ENCODE measurements around the gene BCAS3.

The BCAS3 gene

GRCh38 chr17:61279476-61280145 lies 602.0 kb downstream of the BCAS3 start:
- no peak for TF ChIP-seq CSDC2 (CRISPR knock-in tag; IDR thresholded peaks at IDR 0.05)
- TF ChIP-seq TOX (CRISPR knock-in tag; IDR thresholded peaks at IDR 0.05; ENCODE audit: borderline replicate concordance), result no peak
- no peak for TF ChIP-seq ESRRG (CRISPR knock-in tag; IDR thresholded peaks at IDR 0.05)
- TF ChIP-seq RARB (CRISPR knock-in tag; IDR thresholded peaks at IDR 0.05), result no peak
- TF ChIP-seq, protein P1, sequence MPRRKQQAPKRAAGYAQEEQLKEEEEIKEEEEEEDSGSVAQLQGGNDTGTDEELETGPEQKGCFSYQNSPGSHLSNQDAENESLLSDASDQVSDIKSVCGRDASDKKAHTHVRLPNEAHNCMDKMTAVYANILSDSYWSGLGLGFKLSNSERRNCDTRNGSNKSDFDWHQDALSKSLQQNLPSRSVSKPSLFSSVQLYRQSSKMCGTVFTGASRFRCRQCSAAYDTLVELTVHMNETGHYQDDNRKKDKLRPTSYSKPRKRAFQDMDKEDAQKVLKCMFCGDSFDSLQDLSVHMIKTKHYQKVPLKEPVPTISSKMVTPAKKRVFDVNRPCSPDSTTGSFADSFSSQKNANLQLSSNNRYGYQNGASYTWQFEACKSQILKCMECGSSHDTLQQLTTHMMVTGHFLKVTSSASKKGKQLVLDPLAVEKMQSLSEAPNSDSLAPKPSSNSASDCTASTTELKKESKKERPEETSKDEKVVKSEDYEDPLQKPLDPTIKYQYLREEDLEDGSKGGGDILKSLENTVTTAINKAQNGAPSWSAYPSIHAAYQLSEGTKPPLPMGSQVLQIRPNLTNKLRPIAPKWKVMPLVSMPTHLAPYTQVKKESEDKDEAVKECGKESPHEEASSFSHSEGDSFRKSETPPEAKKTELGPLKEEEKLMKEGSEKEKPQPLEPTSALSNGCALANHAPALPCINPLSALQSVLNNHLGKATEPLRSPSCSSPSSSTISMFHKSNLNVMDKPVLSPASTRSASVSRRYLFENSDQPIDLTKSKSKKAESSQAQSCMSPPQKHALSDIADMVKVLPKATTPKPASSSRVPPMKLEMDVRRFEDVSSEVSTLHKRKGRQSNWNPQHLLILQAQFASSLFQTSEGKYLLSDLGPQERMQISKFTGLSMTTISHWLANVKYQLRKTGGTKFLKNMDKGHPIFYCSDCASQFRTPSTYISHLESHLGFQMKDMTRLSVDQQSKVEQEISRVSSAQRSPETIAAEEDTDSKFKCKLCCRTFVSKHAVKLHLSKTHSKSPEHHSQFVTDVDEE (CRISPR knock-in tag; IDR thresholded peaks at IDR 0.05), result no peak
- TF ChIP-seq, protein P2, sequence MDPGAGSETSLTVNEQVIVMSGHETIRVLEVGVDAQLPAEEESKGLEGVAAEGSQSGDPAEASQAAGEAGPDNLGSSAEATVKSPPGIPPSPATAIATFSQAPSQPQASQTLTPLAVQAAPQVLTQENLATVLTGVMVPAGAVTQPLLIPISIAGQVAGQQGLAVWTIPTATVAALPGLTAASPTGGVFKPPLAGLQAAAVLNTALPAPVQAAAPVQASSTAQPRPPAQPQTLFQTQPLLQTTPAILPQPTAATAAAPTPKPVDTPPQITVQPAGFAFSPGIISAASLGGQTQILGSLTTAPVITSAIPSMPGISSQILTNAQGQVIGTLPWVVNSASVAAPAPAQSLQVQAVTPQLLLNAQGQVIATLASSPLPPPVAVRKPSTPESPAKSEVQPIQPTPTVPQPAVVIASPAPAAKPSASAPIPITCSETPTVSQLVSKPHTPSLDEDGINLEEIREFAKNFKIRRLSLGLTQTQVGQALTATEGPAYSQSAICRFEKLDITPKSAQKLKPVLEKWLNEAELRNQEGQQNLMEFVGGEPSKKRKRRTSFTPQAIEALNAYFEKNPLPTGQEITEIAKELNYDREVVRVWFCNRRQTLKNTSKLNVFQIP (CRISPR knock-in tag; IDR thresholded peaks at IDR 0.05; ENCODE audit: borderline replicate concordance, low read depth), result no peak
- TF ChIP-seq GLIS3 (CRISPR knock-in tag; IDR thresholded peaks at IDR 0.05), result no peak
- TF ChIP-seq ZC3H10 (CRISPR knock-in tag; IDR thresholded peaks at IDR 0.05), result no peak
- no peak for TF ChIP-seq OSR1 (CRISPR knock-in tag; IDR thresholded peaks at IDR 0.05)
- TF ChIP-seq TCF4 (CRISPR knock-in tag; IDR thresholded peaks at IDR 0.05; ENCODE audit: borderline replicate concordance), result no peak
- no peak for TF ChIP-seq CSRNP3 (CRISPR knock-in tag; IDR thresholded peaks at IDR 0.05)
- no peak for TF ChIP-seq BACH2 (CRISPR knock-in tag; IDR thresholded peaks at IDR 0.05; ENCODE audit: borderline replicate concordance)
- TF ChIP-seq CREB5 (CRISPR knock-in tag; IDR thresholded peaks at IDR 0.05; ENCODE audit: low read depth), result no peak
- no peak for TF ChIP-seq SNAI2 (CRISPR knock-in tag; IDR thresholded peaks at IDR 0.05)
- ATAC-seq, result no peak

DNA sequence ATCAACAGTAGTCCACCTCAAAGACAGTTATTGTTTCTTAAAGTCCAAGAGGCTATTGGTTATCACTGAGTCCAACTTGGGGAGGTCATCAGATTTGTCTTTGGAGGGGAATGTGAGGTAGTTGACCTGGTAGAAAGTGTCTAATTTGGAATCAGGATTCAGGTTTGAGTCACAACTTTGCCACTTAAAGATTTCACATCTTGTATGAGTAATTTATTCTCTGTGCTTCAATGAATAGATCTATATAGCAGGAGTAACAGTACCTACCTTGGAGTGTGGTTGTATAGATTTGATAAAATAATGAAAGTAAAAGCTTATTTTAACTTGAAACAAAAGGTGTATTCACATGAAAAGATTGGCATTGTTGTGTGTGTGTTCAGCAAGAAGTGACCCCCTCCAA lies 602.7 kb downstream of the BCAS3 start:
- ATAC-seq, result no peak
- TF ChIP-seq CSDC2 (CRISPR knock-in tag; IDR thresholded peaks at IDR 0.05) (no peak), ZFP30 (CRISPR knock-in tag; IDR thresholded peaks at IDR 0.05) (no peak), ZNF70 (CRISPR knock-in tag; IDR thresholded peaks at IDR 0.05) (no peak), BACH2 (CRISPR knock-in tag; IDR thresholded peaks at IDR 0.05; ENCODE audit: borderline replicate concordance) (no peak), CSRNP3 (CRISPR knock-in tag; IDR thresholded peaks at IDR 0.05) (no peak), ZNF565 (CRISPR knock-in tag; conservative IDR thresholded peaks at IDR 0.05; ENCODE audit: low read depth) (no peak), CREB5 (CRISPR knock-in tag; IDR thresholded peaks at IDR 0.05; ENCODE audit: low read depth) (no peak), OSR1 (CRISPR knock-in tag; IDR thresholded peaks at IDR 0.05) (no peak), ZNF8 (CRISPR knock-in tag; IDR thresholded peaks at IDR 0.05) (no peak), ARNTL (CRISPR knock-in tag; IDR thresholded peaks at IDR 0.05; ENCODE audit: borderline replicate concordance, low read depth) (no peak), ISL1 (CRISPR knock-in tag; IDR thresholded peaks at IDR 0.05) (no peak), PPARA (CRISPR knock-in tag; IDR thresholded peaks at IDR 0.05; ENCODE audit: borderline replicate concordance) (no peak), GLIS3 (CRISPR knock-in tag; IDR thresholded peaks at IDR 0.05) (no peak), ESRRG (CRISPR knock-in tag; IDR thresholded peaks at IDR 0.05) (no peak)
- TF ChIP-seq, protein P2 (CRISPR knock-in tag; IDR thresholded peaks at IDR 0.05; ENCODE audit: borderline replicate concordance, low read depth), result no peak
